ENCODE measurements around the gene ARMC9. TPM values are rescaled to one million over a fixed set of nuclear protein-coding genes. Genes with fewer than 3 reads are reported as not detected.
A peak's percentile ranks its signal among the peaks of the same experiment; 100 is the strongest.

ARMC9 gene
- total and polyA plus RNA-seq, 2 of the 13 experiments (the other 11 are each of a cell fraction or from before 2014, with no cell fraction given) = 9.1 to 12.8 TPM

GRCh38 chr2:231418820-231419640 is 220.6 kb downstream of the ARMC9 start (continued):
- peak; percentile 48; the same call in 1 of the 2 replicates for TF ChIP-seq PAXIP1 (CRISPR knock-in tag; conservative IDR thresholded peaks at IDR 0.05)
- no peak for TF ChIP-seq ZNF530 (CRISPR knock-in tag; IDR thresholded peaks at IDR 0.05; ENCODE audit: low read depth)
- 0 out of 2 replicates have a peak, but pooled peaks have one; percentile 45 for TF ChIP-seq XBP1 (CRISPR knock-in tag; IDR thresholded peaks at IDR 0.05)
- TF ChIP-seq HOXA7 (CRISPR knock-in tag; IDR thresholded peaks at IDR 0.05) = no peak
- TF ChIP-seq CENPX (CRISPR knock-in tag; IDR thresholded peaks at IDR 0.05) = no peak
- no peak for TF ChIP-seq ZNF180 (CRISPR knock-in tag; IDR thresholded peaks at IDR 0.05; ENCODE audit: borderline replicate concordance, low read depth)
- peak; percentile 40; the same call in 1 of the 2 replicates for TF ChIP-seq EED (CRISPR knock-in tag; IDR thresholded peaks at IDR 0.05)
- no peak for TF ChIP-seq SP5 (CRISPR knock-in tag; IDR thresholded peaks at IDR 0.05; ENCODE audit: borderline replicate concordance, low read depth)
- TF ChIP-seq POLR2AphosphoS5 (IDR thresholded peaks at IDR 0.05; ENCODE audit: low read depth, low read length) = no peak
- TF ChIP-seq NR2F1 (CRISPR knock-in tag; IDR thresholded peaks at IDR 0.05) = no peak
- TF ChIP-seq ZBTB7B (CRISPR knock-in tag; IDR thresholded peaks at IDR 0.05) = peak; percentile 93
- TF ChIP-seq ZFP82 (CRISPR knock-in tag; IDR thresholded peaks at IDR 0.05; ENCODE audit: borderline replicate concordance) = no peak
- no peak for TF ChIP-seq ZBTB21 (CRISPR knock-in tag; IDR thresholded peaks at IDR 0.05)
- TF ChIP-seq SP4 (CRISPR knock-in tag; IDR thresholded peaks at IDR 0.05) = no peak
- no peak for TF ChIP-seq ZNF12 (CRISPR knock-in tag; IDR thresholded peaks at IDR 0.05)
- no peak for TF ChIP-seq ZBTB1 (CRISPR knock-in tag; IDR thresholded peaks at IDR 0.05; ENCODE audit: borderline replicate concordance)
- no peak for TF ChIP-seq MBD4 (IDR thresholded peaks at IDR 0.05; ENCODE audit: borderline replicate concordance, low read length)
- no peak for TF ChIP-seq RAD51 (IDR thresholded peaks at IDR 0.05; ENCODE audit: borderline replicate concordance)
- TF ChIP-seq KLF12 (CRISPR knock-in tag; IDR thresholded peaks at IDR 0.05; ENCODE audit: borderline replicate concordance) = no peak
- TF ChIP-seq, protein P1, sequence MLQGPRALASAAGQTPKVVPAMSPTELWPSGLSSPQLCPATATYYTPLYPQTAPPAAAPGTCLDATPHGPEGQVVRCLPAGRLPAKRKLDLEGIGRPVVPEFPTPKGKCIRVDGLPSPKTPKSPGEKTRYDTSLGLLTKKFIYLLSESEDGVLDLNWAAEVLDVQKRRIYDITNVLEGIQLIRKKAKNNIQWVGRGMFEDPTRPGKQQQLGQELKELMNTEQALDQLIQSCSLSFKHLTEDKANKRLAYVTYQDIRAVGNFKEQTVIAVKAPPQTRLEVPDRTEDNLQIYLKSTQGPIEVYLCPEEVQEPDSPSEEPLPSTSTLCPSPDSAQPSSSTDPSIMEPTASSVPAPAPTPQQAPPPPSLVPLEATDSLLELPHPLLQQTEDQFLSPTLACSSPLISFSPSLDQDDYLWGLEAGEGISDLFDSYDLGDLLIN (CRISPR knock-in tag; IDR thresholded peaks at IDR 0.05; ENCODE audit: borderline replicate concordance) = peak; percentile 37; the same call in 1 of the 2 replicates
- no peak for TF ChIP-seq REXO4 (CRISPR knock-in tag; IDR thresholded peaks at IDR 0.05; ENCODE audit: borderline replicate concordance)
- no peak for TF ChIP-seq FOXO1 (CRISPR knock-in tag; IDR thresholded peaks at IDR 0.05)
- peak; percentile 68; the same call in 1 of the 2 replicates for TF ChIP-seq HES4 (CRISPR knock-in tag; IDR thresholded peaks at IDR 0.05; ENCODE audit: borderline replicate concordance)
- no peak for TF ChIP-seq FOXK2 (IDR thresholded peaks at IDR 0.05)
- no peak for TF ChIP-seq SAFB2 (CRISPR knock-in tag; IDR thresholded peaks at IDR 0.05; ENCODE audit: borderline replicate concordance, low read depth)
- TF ChIP-seq SAP130 (CRISPR knock-in tag; IDR thresholded peaks at IDR 0.05; ENCODE audit: low read depth) = no peak
- TF ChIP-seq ZNF260 (CRISPR knock-in tag; IDR thresholded peaks at IDR 0.05; ENCODE audit: borderline replicate concordance, low read depth) = no peak

All from HepG2 (cell line).